ENCODE data around the gene MUC4. TPM values are rescaled to one million over a fixed set of nuclear protein-coding genes. Genes with fewer than 3 reads are reported as not detected.

MUC4 gene
- total and polyA plus RNA-seq, 9 of the 15 experiments (the other 6 are each of a cell fraction or from before 2014, with no cell fraction given): under 0.01 to 0.21 (median 0.10) TPM; not detected in 4

DNA sequence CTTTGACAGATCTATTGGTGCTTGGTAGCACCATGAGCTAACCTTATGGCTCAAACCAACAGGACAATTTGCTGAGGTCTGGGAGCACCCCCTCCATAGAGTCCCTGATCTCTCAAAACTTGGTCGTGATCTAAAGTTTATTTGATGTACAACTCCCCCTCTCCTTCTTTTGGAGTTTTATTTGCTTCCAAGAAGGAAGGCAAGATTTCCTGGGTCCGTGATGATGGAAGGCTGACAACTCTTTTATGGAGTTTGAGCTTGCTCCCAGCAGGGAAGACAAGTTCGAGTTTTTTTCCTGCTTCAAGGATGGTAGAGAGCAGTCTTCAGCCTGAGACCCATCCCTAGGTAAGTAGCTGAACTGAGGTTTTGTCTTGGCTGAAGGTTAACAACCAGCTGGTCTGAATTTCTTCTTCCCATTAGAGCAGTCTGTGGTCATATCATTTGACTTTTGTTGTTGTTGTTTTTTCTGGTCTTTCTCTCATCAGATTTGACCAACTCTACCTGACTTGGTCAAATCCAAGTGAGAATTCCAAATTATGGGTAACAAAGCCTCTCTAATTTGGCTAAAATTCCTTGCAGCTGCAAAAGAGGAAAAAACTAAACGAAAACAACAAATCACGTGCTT, 93.8 kb downstream of the MUC4 start (continued):
- TF ChIP-seq, protein P1, sequence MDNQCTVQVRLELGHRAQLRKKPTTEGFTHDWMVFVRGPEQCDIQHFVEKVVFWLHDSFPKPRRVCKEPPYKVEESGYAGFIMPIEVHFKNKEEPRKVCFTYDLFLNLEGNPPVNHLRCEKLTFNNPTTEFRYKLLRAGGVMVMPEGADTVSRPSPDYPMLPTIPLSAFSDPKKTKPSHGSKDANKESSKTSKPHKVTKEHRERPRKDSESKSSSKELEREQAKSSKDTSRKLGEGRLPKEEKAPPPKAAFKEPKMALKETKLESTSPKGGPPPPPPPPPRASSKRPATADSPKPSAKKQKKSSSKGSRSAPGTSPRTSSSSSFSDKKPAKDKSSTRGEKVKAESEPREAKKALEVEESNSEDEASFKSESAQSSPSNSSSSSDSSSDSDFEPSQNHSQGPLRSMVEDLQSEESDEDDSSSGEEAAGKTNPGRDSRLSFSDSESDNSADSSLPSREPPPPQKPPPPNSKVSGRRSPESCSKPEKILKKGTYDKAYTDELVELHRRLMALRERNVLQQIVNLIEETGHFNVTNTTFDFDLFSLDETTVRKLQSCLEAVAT (IDR thresholded peaks at IDR 0.05): 0 out of 4 replicates have a peak, but pooled peaks of 1 of the 2 experiments have one; percentile 43
- TF ChIP-seq ZNF79 (CRISPR knock-in tag; IDR thresholded peaks at IDR 0.05; ENCODE audit: low read depth): no peak
- no peak for TF ChIP-seq CREBBP (IDR thresholded peaks at IDR 0.05; ENCODE audit: low read depth, low read length)
- no peak for TF ChIP-seq NR3C1 (CRISPR knock-in tag; IDR thresholded peaks at IDR 0.05)
- TF ChIP-seq BMI1 (IDR thresholded peaks at IDR 0.05; ENCODE audit: low read length): peak; percentile 61
- no peak for TF ChIP-seq CSDE1 (IDR thresholded peaks at IDR 0.05)
- no peak for TF ChIP-seq MCM2 (IDR thresholded peaks at IDR 0.05; ENCODE audit: low read depth)
- TF ChIP-seq, protein P2, sequence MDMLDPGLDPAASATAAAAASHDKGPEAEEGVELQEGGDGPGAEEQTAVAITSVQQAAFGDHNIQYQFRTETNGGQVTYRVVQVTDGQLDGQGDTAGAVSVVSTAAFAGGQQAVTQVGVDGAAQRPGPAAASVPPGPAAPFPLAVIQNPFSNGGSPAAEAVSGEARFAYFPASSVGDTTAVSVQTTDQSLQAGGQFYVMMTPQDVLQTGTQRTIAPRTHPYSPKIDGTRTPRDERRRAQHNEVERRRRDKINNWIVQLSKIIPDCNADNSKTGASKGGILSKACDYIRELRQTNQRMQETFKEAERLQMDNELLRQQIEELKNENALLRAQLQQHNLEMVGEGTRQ (CRISPR knock-in tag; IDR thresholded peaks at IDR 0.05): no peak
- no peak for TF ChIP-seq ZNF445 (CRISPR knock-in tag; IDR thresholded peaks at IDR 0.05; ENCODE audit: low read depth)
- no peak for TF ChIP-seq ZNF644 (tag; IDR thresholded peaks at IDR 0.05; ENCODE audit: low read depth)
- TF ChIP-seq, protein P3, sequence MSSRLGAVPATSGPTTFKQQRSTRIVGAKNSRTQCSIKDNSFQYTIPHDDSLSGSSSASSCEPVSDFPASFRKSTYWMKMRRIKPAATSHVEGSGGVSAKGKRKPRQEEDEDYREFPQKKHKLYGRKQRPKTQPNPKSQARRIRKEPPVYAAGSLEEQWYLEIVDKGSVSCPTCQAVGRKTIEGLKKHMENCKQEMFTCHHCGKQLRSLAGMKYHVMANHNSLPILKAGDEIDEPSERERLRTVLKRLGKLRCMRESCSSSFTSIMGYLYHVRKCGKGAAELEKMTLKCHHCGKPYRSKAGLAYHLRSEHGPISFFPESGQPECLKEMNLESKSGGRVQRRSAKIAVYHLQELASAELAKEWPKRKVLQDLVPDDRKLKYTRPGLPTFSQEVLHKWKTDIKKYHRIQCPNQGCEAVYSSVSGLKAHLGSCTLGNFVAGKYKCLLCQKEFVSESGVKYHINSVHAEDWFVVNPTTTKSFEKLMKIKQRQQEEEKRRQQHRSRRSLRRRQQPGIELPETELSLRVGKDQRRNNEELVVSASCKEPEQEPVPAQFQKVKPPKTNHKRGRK (tag; IDR thresholded peaks at IDR 0.05): no peak
- TF ChIP-seq HOXB6 (CRISPR knock-in tag; IDR thresholded peaks at IDR 0.05; ENCODE audit: borderline replicate concordance): no peak
- TF ChIP-seq HNRNPUL1 (IDR thresholded peaks at IDR 0.05; ENCODE audit: low read length): no peak
- TF ChIP-seq GATA2 (CRISPR knock-in tag; IDR thresholded peaks at IDR 0.05): no peak
- TF ChIP-seq ZNF212 (CRISPR knock-in tag; IDR thresholded peaks at IDR 0.05): no peak
- TF ChIP-seq MTA1 (IDR thresholded peaks at IDR 0.05; ENCODE audit: borderline replicate concordance): peak; percentile 16; the same call in 1 of the 2 replicates
- no peak for TF ChIP-seq THRAP3 (IDR thresholded peaks at IDR 0.05; ENCODE audit: borderline replicate concordance)
- TF ChIP-seq FOXA1 (IDR thresholded peaks at IDR 0.05; ENCODE audit: borderline replicate concordance): no peak
- TF ChIP-seq CCAR2 (IDR thresholded peaks at IDR 0.05; ENCODE audit: low read depth, low read length): no peak
- TF ChIP-seq CBFA2T3 (IDR thresholded peaks at IDR 0.05): no peak
- no peak for TF ChIP-seq GTF2A2 (tag; IDR thresholded peaks at IDR 0.05)
- no peak for TF ChIP-seq EP400 (IDR thresholded peaks at IDR 0.05)
- TF ChIP-seq ZNF143 (CRISPR knock-in tag; IDR thresholded peaks at IDR 0.05): no peak
- TF ChIP-seq HDGF (IDR thresholded peaks at IDR 0.05): no peak
- TF ChIP-seq SIRT6 (IDR thresholded peaks at IDR 0.05; ENCODE audit: low read depth, low read length): no peak
- 0 out of 4 replicates have a peak, but pooled peaks of 1 of the 2 experiments have one; percentile 41 for TF ChIP-seq FOXA3 (CRISPR knock-in tag; conservative IDR thresholded peaks at IDR 0.05 in 1 of 2, IDR thresholded peaks at IDR 0.05 in 1 of 2)

Measured in K562 (cell line).